HUES6 (cell line): Measurements from ENCODE around the gene SIPA1L3.

ENCODE experiments used
- H3K27ac ChIP-seq: 2 replicates; pipeline ENCODE4 v1.7.0; 2013; ENCODE audit warnings: low read depth, mild to moderate bottlenecking, low read length, inconsistent platforms
- H3K27me3 ChIP-seq: 2 replicates; pipeline ENCODE4 v1.6.1; 2013; ENCODE audit warnings: low read length; ENCODE audit not compliant: control insufficient read depth, insufficient read depth
- H3K36me3 ChIP-seq: 2 replicates; pipeline ENCODE4 v1.6.1; 2013; ENCODE audit warnings: low read length; ENCODE audit not compliant: control insufficient read depth, insufficient read depth
- H3K4me1 ChIP-seq: 2 replicates; pipeline ENCODE4 v1.6.1; 2013; ENCODE audit warnings: low read length; ENCODE audit not compliant: control insufficient read depth, insufficient read depth
- H3K4me3 ChIP-seq: 2 replicates; pipeline ENCODE4 v1.5.1; 2013; ENCODE audit warnings: low read depth, low read length
- H3K9ac ChIP-seq: one replicate; pipeline ENCODE4 v1.6.1; 2013; ENCODE audit warnings: mild to moderate bottlenecking, low read length
- H3K9me3 ChIP-seq: 2 replicates; pipeline ENCODE4 v1.6.1; 2013; ENCODE audit warnings: low read depth, low read length; ENCODE audit not compliant: control insufficient read depth, insufficient read depth

The SIPA1L3 gene

DNA sequence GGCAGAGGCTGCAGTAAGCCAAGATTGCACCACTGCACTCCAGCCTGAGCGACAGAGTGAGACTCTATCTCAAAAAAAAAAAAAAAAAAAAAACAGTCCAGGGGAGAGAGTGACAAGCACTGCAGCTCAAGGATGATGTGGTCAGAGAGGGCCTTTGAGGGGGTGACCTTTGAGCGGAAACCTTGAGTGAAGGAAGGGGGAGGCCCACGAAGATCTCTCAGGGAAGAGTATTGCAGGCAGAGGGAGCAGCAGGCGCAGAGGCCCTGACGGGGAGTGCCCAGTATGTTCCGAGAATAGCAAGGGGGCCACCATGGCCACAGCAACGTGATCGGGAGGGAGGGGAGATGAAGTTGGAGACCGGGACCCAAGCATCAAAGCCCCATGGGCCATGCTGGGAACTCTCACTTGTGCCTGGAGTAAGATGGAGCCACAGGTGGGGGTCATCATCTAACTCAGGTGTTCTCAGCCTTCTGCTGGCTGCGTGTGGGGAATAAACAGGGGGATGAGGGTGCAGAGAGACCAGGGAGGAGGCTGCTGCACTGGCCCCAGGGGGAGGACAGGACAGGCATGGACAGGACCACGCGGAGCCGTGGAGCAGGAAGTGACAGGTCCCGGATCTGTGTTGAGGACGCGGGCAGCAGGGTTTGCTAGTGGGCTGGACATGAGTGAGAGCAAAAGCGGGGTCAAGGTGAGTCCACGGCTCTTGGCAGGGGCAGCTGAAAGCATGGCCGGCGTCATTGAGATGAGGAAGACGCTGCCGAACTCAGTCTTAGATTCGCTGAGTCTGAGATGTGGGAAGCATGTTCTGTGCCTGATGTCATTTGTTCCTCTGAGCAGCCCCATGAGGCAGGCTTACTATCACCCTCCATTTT lies 256.6 kb downstream of the SIPA1L3 start:
- Histone ChIP-seq H3K4me1 (peaks cover 4% of the 10 kb centered on the region), H3K27me3 (no peaks in the 10 kb centered on the region), H3K36me3 (peaks cover 47% of the 10 kb centered on the region), H3K9me3 (peaks cover 11% of the 10 kb centered on the region), H3K27ac (no peak overlapping the region), H3K9ac (no peak overlapping the region), H3K4me3 (no peak overlapping the region)

DNA sequence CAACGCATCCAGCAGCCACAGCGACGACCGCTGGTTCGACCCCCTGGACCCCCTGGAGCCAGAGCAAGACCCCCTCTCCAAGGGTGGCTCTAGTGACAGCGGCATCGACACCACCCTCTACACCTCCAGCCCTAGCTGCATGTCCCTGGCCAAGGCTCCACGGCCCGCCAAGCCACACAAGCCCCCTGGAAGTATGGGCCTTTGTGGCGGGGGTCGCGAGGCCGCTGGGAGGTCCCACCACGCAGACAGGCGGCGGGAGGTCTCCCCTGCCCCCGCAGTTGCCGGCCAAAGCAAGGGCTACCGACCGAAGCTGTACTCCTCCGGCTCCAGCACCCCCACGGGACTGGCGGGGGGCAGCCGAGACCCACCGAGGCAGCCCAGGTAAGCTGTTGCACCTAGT lies 257.5 kb downstream of the SIPA1L3 start:
- no peak overlapping the region for H3K4me3 ChIP-seq
- H3K9ac ChIP-seq = no peak overlapping the region
- peaks cover 44% of the 10 kb centered on the region for H3K36me3 ChIP-seq
- H3K4me1 ChIP-seq = peaks cover 6% of the 10 kb centered on the region
- peaks cover 11% of the 10 kb centered on the region for H3K9me3 ChIP-seq
- H3K27ac ChIP-seq = peak overlapping the region; percentile 26; the same call in 1 of the 2 replicates
- no peaks in the 10 kb centered on the region for H3K27me3 ChIP-seq

- H3K9me3 ChIP-seq = peaks cover 11% of the 10 kb centered on the region
- no peak overlapping the region for H3K27ac ChIP-seq
- no peaks in the 10 kb centered on the region for H3K27me3 ChIP-seq
- H3K4me3 ChIP-seq = no peak overlapping the region
- no peak overlapping the region for H3K9ac ChIP-seq
- H3K36me3 ChIP-seq = peaks cover 45% of the 10 kb centered on the region
- peaks cover 10% of the 10 kb centered on the region for H3K4me1 ChIP-seq
Measured at GRCh38 chr19:38165335-38165734, 258.3 kb downstream of the SIPA1L3 start.

DNA sequence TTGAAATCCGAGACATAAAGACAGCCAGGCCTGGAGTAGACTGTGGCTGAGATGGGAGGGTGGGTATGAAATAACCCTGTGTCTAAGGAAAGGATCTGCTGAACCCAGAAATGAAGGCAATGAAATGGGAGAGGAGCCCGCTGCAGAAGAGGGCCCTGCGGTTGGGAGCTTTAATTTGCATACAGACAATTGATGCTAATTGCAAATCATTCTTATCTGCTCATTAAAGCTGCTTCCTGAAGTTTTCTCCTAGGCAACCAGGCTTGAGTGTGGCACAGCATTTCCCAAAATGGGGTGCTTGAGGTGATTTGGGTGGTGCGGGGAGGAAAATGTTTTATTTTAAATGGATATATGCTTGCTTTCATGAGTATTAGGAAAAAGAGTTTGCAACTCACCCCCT lies 261.6 kb downstream of the SIPA1L3 start:
- Histone ChIP-seq H3K27me3 (no peaks in the 10 kb centered on the region), H3K27ac (peak overlapping the region; percentile 13; the same call in 1 of the 2 replicates), H3K4me3 (no peak overlapping the region), H3K36me3 (peaks cover 26% of the 10 kb centered on the region), H3K4me1 (peaks cover 11% of the 10 kb centered on the region), H3K9ac (no peak overlapping the region), H3K9me3 (no peaks in the 10 kb centered on the region)

GRCh38 chr19:38170334-38170733 lies 263.3 kb downstream of the SIPA1L3 start:
- Histone ChIP-seq H3K4me1 (peaks cover 11% of the 10 kb centered on the region), H3K27ac (no peak overlapping the region), H3K4me3 (no peak overlapping the region), H3K9me3 (no peaks in the 10 kb centered on the region), H3K9ac (no peak overlapping the region), H3K36me3 (peaks cover 10% of the 10 kb centered on the region), H3K27me3 (no peaks in the 10 kb centered on the region)

GRCh38 chr19:38172001-38172400 lies 265.0 kb downstream of the SIPA1L3 start:
- peaks cover 11% of the 10 kb centered on the region for H3K4me1 ChIP-seq
- peaks cover 3% of the 10 kb centered on the region for H3K36me3 ChIP-seq
- H3K9me3 ChIP-seq = no peaks in the 10 kb centered on the region
- no peaks in the 10 kb centered on the region for H3K27me3 ChIP-seq
- no peak overlapping the region for H3K4me3 ChIP-seq
- no peak overlapping the region for H3K27ac ChIP-seq
- no peak overlapping the region for H3K9ac ChIP-seq

DNA sequence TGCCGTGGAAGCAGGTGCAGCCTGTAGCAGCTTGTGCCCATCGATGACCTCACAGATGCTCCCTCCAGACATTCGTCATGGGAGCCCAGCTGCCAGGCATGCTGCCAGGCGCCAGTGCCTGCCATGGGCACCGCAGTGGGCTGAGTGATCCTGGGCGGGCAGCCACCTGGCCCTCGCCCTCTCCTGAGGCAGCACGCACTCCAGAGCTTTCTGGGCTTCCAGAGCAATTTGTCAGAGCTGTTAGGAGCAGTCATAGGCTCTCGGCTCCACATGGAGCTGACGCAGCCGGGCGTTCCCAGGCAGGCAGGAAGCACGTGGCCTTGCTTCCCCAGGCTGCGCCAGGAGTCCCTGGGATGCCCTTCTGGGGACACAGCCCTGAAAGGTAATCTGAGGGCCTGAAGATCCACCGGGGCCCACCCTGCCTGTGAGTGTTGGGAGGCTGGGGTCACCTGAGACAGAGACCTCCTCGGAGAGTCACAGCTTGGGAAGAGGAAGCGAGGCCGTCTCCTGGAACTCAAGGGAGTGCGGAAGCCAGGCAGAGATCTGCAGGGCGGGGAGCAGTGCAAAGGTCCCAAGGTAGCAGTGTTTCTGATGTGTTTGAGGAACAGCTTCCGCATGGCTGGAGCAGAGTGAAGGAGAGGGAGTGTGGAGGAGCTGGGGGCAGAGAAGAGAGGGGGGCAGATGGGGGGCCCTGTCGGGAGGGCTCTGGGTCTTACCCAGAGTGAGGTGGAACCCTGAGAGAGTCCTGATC lies 266.5 kb downstream of the SIPA1L3 start:
- Histone ChIP-seq H3K27me3 (no peaks in the 10 kb centered on the region), H3K36me3 (peaks cover 3% of the 10 kb centered on the region), H3K4me1 (peaks cover 9% of the 10 kb centered on the region), H3K9me3 (no peaks in the 10 kb centered on the region), H3K4me3 (no peak overlapping the region), H3K9ac (no peak overlapping the region), H3K27ac (no peak overlapping the region)

DNA sequence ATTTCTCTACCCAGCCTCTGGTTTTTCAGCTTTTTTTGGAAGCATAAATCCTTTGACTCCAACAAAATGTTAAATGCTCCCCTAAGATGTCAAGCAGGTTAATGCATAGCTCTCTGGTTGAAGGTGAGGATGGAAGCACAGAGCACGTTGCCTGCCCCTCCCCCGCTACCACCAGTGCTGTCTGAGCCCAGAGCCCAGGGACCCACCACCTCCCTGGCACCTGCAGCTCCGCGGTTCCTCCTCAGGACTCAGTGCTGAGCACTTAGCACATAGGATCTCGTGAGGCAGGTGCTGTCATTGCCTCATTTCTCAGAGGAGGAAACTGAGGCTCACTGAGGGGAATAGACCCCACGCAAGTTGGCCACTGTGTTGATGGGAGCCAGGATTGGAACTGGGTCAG lies 268.4 kb downstream of the SIPA1L3 start:
- H3K27me3 ChIP-seq = no peaks in the 10 kb centered on the region
- H3K4me1 ChIP-seq = 0 out of 2 replicates have a peak, but pooled peaks cover under 1% of the 10 kb centered on the region
- H3K27ac ChIP-seq = no peak overlapping the region
- H3K36me3 ChIP-seq = peaks cover under 1% of the 10 kb centered on the region
- no peak overlapping the region for H3K9ac ChIP-seq
- H3K4me3 ChIP-seq = no peak overlapping the region
- no peaks in the 10 kb centered on the region for H3K9me3 ChIP-seq

GRCh38 chr19:38180071-38180470 lies 273.1 kb downstream of the SIPA1L3 start:
- Histone ChIP-seq H3K9ac (no peak overlapping the region), H3K4me3 (no peak overlapping the region), H3K27me3 (no peaks in the 10 kb centered on the region), H3K36me3 (peaks cover 7% of the 10 kb centered on the region; the same call in 1 of the 2 replicates), H3K4me1 (peaks cover 12% of the 10 kb centered on the region), H3K27ac (no peak overlapping the region), H3K9me3 (no peaks in the 10 kb centered on the region)

GRCh38 chr19:38182536-38183210 lies 275.7 kb downstream of the SIPA1L3 start:
- Histone ChIP-seq H3K36me3 (peaks cover 10% of the 10 kb centered on the region), H3K27ac (no peak overlapping the region), H3K9ac (no peak overlapping the region), H3K4me1 (peaks cover 12% of the 10 kb centered on the region), H3K9me3 (no peaks in the 10 kb centered on the region), H3K4me3 (peak overlapping the region; percentile 61), H3K27me3 (no peaks in the 10 kb centered on the region)
